Keratinocyte (primary cell): ENCODE measurements around the gene FGF11. TPM values are rescaled to one million over a fixed set of nuclear protein-coding genes. Genes with fewer than 3 reads are reported as not detected.
"Not testable (repeated sequence)": the region's sequence is repeated elsewhere in the genome, so short reads cannot be mapped to it uniquely, and the experiment has no call there.

Experiments used
- DNase-seq: peaks from one replicate; pipeline ENCODE4 v3.0.0-alpha.2; 2011; ENCODE audit warnings: low read depth, missing footprints, low spot score
- FAIRE-seq: peaks from 2 replicates; lab custom pipeline; 2011; peaks lifted over from hg19 to GRCh38; lab: Jason Lieb, UNC
- H2AFZ ChIP-seq: 2 replicates; pipeline ENCODE4 v1.6.0; 2012; ENCODE audit warnings: low read length, control low read depth, inconsistent platforms; ENCODE audit not compliant: control insufficient read depth
- H3K27ac ChIP-seq: 2 replicates; pipeline ENCODE4 v1.5.1; 2011; ENCODE audit warnings: low read length; ENCODE audit not compliant: control insufficient read depth, insufficient read depth
- H3K27me3 ChIP-seq: 3 replicates; pipeline ENCODE4 v1.6.0; 2011; ENCODE audit warnings: low read length; ENCODE audit not compliant: control insufficient read depth, insufficient read depth; ENCODE audit errors: extremely low read depth
- H3K36me3 ChIP-seq, 2 experiments: 2 replicates in 1 of 2; 3 replicates in 1 of 2; pipeline ENCODE4 v1.5.1; 2011; ENCODE audit warnings: low read length in 2 of 2, mild to moderate bottlenecking in 1 of 2; ENCODE audit not compliant: control insufficient read depth in 2 of 2, insufficient read depth in 2 of 2; ENCODE audit errors: extremely low read depth in 1 of 2
- H3K4me1 ChIP-seq: 3 replicates; pipeline ENCODE4 v1.5.1; 2011; ENCODE audit warnings: low read length; ENCODE audit not compliant: control insufficient read depth, insufficient read depth; ENCODE audit errors: extremely low read depth
- H3K4me2 ChIP-seq: 3 replicates; pipeline ENCODE4 v1.6.0; 2011; ENCODE audit warnings: low read depth, low read length; ENCODE audit not compliant: control insufficient read depth, insufficient read depth; ENCODE audit errors: extremely low read depth
- H3K4me3 ChIP-seq, 3 experiments: fragments of 200-600 bp in 1 of 3; sonication (generic) in 1 of 3; 2 replicates in 2 of 3; 3 replicates in 1 of 3; pipeline ENCODE4 v1.5.1; 2011 to 2016; ENCODE audit warnings: low read length in 3 of 3, mild to moderate bottlenecking in 3 of 3, control low read depth in 2 of 3, inconsistent platforms in 1 of 3, low read depth in 1 of 3, mixed read lengths in 1 of 3, mixed run types in 1 of 3, moderate library complexity in 1 of 3; ENCODE audit not compliant: control insufficient read depth in 2 of 3, insufficient read depth in 2 of 3; ENCODE audit errors: extremely low read depth in 1 of 3
- H3K79me2 ChIP-seq: 2 replicates; pipeline ENCODE4 v1.6.0; 2012; ENCODE audit warnings: low read length; ENCODE audit not compliant: control insufficient read depth, insufficient read depth
- H3K9ac ChIP-seq: 3 replicates; pipeline ENCODE4 v1.6.0; 2011; ENCODE audit warnings: low read length; ENCODE audit not compliant: control insufficient read depth, insufficient read depth; ENCODE audit errors: extremely low read depth
- H3K9me1 ChIP-seq: 3 replicates; pipeline ENCODE4 v1.6.0; 2011; ENCODE audit warnings: low read length; ENCODE audit not compliant: control insufficient read depth, insufficient read depth; ENCODE audit errors: extremely low read depth
- H3K9me3 ChIP-seq: 2 replicates; pipeline ENCODE4 v1.5.1; 2012; ENCODE audit warnings: low read depth, low read length; ENCODE audit not compliant: control insufficient read depth
- H4K20me1 ChIP-seq: 3 replicates; pipeline ENCODE4 v1.6.0; 2011; ENCODE audit warnings: low read length; ENCODE audit not compliant: control insufficient read depth, insufficient read depth; ENCODE audit errors: extremely low read depth
- EZH2 ChIP-seq: IDR thresholded peaks from one replicate; pipeline ENCODE4 v1.6.1; 2012; ENCODE audit warnings: inconsistent platforms, mild to moderate bottlenecking, low read length, moderate library complexity
- dilution Hi-C: fragments of 300-500 bp; cut with MboI; formaldehyde crosslinking; loops from one replicate; pipeline ENCODE4 v1.7.0; 2020; ENCODE audit warnings: low sequenced_read_pairs; ENCODE audit not compliant: extremely low pct_ligation_motif_present
- polyA plus RNA-seq, 5 experiments: library from polyadenylated mRNA; depleted of rRNA in 3 of 5; stranded (reverse) in 3 of 5; stranded (forward) in 1 of 5; unstranded in 1 of 5; fragments of >200 nt; gene quantifications; 1 replicate in 1 of 5; 2 replicates in 3 of 5; 3 replicates in 1 of 5; pipeline versions ENCODE4 v1.2.1 to v1.2.3, GENCODE V29; 2011 to 2012; ENCODE audit warnings: missing spikeins in 2 of 5, low read depth in 1 of 5, low replicate concordance in 1 of 5
- TF ChIP-seq, protein P1 (sequence below), 3 experiments: IDR thresholded peaks in 1 of 3; conservative IDR thresholded peaks in 1 of 3; optimal IDR thresholded peaks in 1 of 3; 2 replicates in 2 of 3; 3 replicates in 1 of 3; pipeline versions ENCODE3 to v1.5.1; 2011; ENCODE audit warnings: low read length in 3 of 3, mild to moderate bottlenecking in 3 of 3, moderate library complexity in 2 of 3, control low read depth in 1 of 3, inconsistent platforms in 1 of 3; ENCODE audit not compliant: insufficient read depth in 2 of 3; ENCODE audit errors: extremely low read depth in 1 of 3

Gene FGF11
- polyA plus RNA-seq, 1 donor (not counting 4 experiments of a cell fraction or from before 2014, with no cell fraction given): 30.4 TPM

- Histone ChIP-seq H3K4me1 (peaks cover 19% of the 10 kb centered on the region), H3K4me2 (no peak overlapping the region), H3K9me3 (no peaks in the 10 kb centered on the region), H4K20me1 (peaks cover 2% of the 10 kb centered on the region), H3K36me3 (peaks cover 9 to 14% of the 10 kb centered on the region in 2 experiments), H3K9ac (no peak overlapping the region), H3K9me1 (peaks cover 3% of the 10 kb centered on the region), H3K4me3 (no peak overlapping the region), H3K27ac (no peak overlapping the region), H3K79me2 (peaks cover 84% of the 10 kb centered on the region), H3K27me3 (no peaks in the 10 kb centered on the region), H2AFZ (no peak overlapping the region)
- TF ChIP-seq EZH2: no peak
- TF ChIP-seq, protein P1, sequence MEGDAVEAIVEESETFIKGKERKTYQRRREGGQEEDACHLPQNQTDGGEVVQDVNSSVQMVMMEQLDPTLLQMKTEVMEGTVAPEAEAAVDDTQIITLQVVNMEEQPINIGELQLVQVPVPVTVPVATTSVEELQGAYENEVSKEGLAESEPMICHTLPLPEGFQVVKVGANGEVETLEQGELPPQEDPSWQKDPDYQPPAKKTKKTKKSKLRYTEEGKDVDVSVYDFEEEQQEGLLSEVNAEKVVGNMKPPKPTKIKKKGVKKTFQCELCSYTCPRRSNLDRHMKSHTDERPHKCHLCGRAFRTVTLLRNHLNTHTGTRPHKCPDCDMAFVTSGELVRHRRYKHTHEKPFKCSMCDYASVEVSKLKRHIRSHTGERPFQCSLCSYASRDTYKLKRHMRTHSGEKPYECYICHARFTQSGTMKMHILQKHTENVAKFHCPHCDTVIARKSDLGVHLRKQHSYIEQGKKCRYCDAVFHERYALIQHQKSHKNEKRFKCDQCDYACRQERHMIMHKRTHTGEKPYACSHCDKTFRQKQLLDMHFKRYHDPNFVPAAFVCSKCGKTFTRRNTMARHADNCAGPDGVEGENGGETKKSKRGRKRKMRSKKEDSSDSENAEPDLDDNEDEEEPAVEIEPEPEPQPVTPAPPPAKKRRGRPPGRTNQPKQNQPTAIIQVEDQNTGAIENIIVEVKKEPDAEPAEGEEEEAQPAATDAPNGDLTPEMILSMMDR (optimal IDR thresholded peaks at IDR 0.05 in 1 of 3, IDR thresholded peaks at IDR 0.05 in 1 of 3, conservative IDR thresholded peaks at IDR 0.05 in 1 of 3; ENCODE audit: extremely low read depth in 1 of 3, insufficient read depth in 2 of 3, low read length in 3 of 3): no peak
- DNase-seq: no peak
- dilution Hi-C loops: no loop called here
- peak; percentile 23 for FAIRE-seq
Measured at GRCh38 chr17:7471729-7472128, 32.4 kb downstream of the FGF11 start.

- H4K20me1 ChIP-seq, FAIRE-seq, H3K27ac ChIP-seq, H3K4me2 ChIP-seq, H3K4me3 ChIP-seq, H3K9ac ChIP-seq, H3K27me3 ChIP-seq, H3K9me1 ChIP-seq, H2AFZ ChIP-seq, DNase-seq, H3K9me3 ChIP-seq, H3K36me3 ChIP-seq, dilution Hi-C loops: not testable (repeated sequence)
- Histone ChIP-seq H3K4me1 (peaks cover 37% of the 10 kb centered on the region), H3K79me2 (peaks cover 86% of the 10 kb centered on the region)
Measured at GRCh38 chr17:7474767-7475166, 35.5 kb downstream of the FGF11 start.

GRCh38 chr17:7475764-7476422, 36.6 kb downstream of the FGF11 start:
- FAIRE-seq (peak; percentile 88), DNase-seq (no peak)
- Histone ChIP-seq H4K20me1 (peaks cover 10% of the 10 kb centered on the region), H3K4me1 (peaks cover 42% of the 10 kb centered on the region), H3K9me3 (no peaks in the 10 kb centered on the region), H3K79me2 (peaks cover 79% of the 10 kb centered on the region), H3K27me3 (no peaks in the 10 kb centered on the region), H2AFZ (peak overlapping the region; percentile 8), H3K4me2 (peak overlapping the region; percentile 99), H3K9me1 (peaks cover 8% of the 10 kb centered on the region), H3K4me3 (peak overlapping the region in 2 of 3 experiments; percentile 19 to 44), H3K36me3 (no peaks in the 10 kb centered on the region), H3K9ac (peak overlapping the region; percentile 74), H3K27ac (peak overlapping the region; percentile 95)
- dilution Hi-C loops: no loop called here
- no peak for TF ChIP-seq EZH2
- TF ChIP-seq, protein P1 (optimal IDR thresholded peaks at IDR 0.05 in 1 of 3, IDR thresholded peaks at IDR 0.05 in 1 of 3, conservative IDR thresholded peaks at IDR 0.05 in 1 of 3; ENCODE audit: extremely low read depth in 1 of 3, insufficient read depth in 2 of 3, low read length in 3 of 3): no peak
